HUES64 (cell line): ENCODE results near the gene OR3A3.
"Not testable (repeated sequence)": the region's sequence is repeated elsewhere in the genome, so short reads cannot be mapped to it uniquely, and the experiment has no call there.

Experiments
- H3K27ac ChIP-seq: 2 replicates; pipeline ENCODE4 v1.7.0; 2013; ENCODE audit warnings: low read depth, low read length, inconsistent platforms
- H3K27me3 ChIP-seq: 2 replicates; pipeline ENCODE4 v1.6.1; 2013; ENCODE audit warnings: mild to moderate bottlenecking, low read length; ENCODE audit not compliant: insufficient read depth
- H3K36me3 ChIP-seq: 2 replicates; pipeline ENCODE4 v1.6.1; 2013; ENCODE audit warnings: mild to moderate bottlenecking, low read length; ENCODE audit not compliant: insufficient read depth
- H3K4me1 ChIP-seq: 2 replicates; pipeline ENCODE4 v1.6.1; 2013; ENCODE audit warnings: mild to moderate bottlenecking, low read length, moderate library complexity; ENCODE audit not compliant: insufficient read depth
- H3K4me3 ChIP-seq: 2 replicates; pipeline ENCODE4 v1.5.1; 2013; ENCODE audit warnings: mild to moderate bottlenecking, low read length, moderate library complexity
- H3K9ac ChIP-seq: 2 replicates; pipeline ENCODE4 v1.6.1; 2013; ENCODE audit warnings: mild to moderate bottlenecking, low read depth, low read length
- H3K9me3 ChIP-seq: 2 replicates; pipeline ENCODE4 v1.6.1; 2013; ENCODE audit warnings: low read depth, low read length; ENCODE audit not compliant: insufficient read depth
- WGBS: fragments of 150-250, 120-280 bp; methylation state at CpG from one replicate; pipeline ENCODE4 v1.1.7; 2013; ENCODE audit warnings: missing lambda C conversion rate; 5-methylcytosine and 5-hydroxymethylcytosine counted together

The OR3A3 gene

DNA sequence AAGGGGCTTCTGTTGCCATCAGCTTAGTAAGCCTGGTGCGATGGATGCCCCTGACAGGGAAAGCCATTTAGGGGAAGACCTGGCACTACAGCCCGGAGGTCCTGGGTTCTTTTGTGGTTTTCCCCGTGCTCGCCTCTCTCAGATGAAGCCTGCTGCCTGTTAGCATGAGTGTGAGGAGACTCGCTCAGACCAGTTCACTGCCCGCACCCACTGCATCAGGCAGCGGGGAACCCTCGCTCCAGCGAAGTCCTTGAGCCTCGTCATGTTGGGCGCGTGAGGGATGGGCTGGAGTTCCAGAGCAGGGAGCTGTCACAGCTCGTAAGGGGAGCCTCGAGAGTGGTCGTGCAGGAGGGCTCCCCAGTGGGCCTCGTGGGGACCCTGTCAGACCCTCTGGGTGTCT is 1.0 kb downstream of the OR3A3 start:
- H3K4me3 ChIP-seq, H3K27ac ChIP-seq, H3K9ac ChIP-seq, H3K4me1 ChIP-seq, H3K27me3 ChIP-seq, H3K36me3 ChIP-seq: not testable (repeated sequence)
- peaks cover 20% of the 10 kb centered on the region for H3K9me3 ChIP-seq
- WGBS: 80% methylated on average over 3 of the region's 16 CpGs

DNA sequence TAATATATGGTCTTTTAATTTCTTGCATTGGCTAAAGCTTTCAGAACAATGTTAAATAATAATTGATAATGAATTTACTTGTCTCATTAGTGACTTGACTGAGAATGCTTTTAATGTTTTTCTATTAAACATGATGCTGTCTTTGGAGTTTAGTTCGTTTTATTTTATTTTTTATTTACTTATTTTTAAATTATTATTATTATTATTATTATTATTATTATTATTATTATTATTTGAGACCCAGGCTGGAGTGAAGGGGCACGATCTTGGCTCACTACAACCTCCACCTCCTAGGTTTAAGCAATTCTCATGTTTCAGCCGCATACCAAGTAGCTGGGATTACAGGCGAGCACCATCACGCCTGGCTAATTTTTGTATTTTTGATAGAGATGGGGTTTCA is 4.4 kb downstream of the OR3A3 start:
- Histone ChIP-seq H3K27ac (no peak overlapping the region), H3K9ac (no peak overlapping the region), H3K27me3 (no peaks in the 10 kb centered on the region), H3K4me3 (no peak overlapping the region), H3K9me3 (peaks cover 15% of the 10 kb centered on the region; the same call in 1 of the 2 replicates), H3K36me3 (no peaks in the 10 kb centered on the region), H3K4me1 (no peaks in the 10 kb centered on the region)
- WGBS: 80% methylated on average over 4 of the region's 5 CpGs

DNA sequence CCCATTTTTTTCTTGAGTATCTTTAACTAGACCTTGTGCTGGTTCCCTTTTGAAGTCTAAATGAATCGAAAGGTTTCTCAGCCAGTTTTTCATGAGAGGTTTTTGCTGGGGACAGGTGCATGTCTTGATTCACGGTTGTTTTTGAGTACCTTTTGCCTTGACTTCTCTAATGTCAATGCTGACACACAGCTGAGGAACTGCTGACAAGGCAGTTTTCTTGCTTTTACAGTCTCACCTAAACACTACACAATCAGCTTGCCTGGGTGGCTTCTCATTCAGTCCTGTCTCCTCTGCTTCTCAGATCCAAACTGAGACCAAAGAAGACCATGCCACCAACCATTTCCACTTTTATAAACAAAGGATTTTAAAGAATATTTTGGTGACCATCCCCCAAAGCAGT is 7.1 kb downstream of the OR3A3 start:
- Histone ChIP-seq H3K36me3 (no peaks in the 10 kb centered on the region), H3K27ac (no peak overlapping the region), H3K9ac (no peak overlapping the region), H3K9me3 (peaks cover 15% of the 10 kb centered on the region; the same call in 1 of the 2 replicates), H3K4me3 (no peak overlapping the region), H3K4me1 (no peaks in the 10 kb centered on the region), H3K27me3 (no peaks in the 10 kb centered on the region)
- 24% methylated on average over 2 of the region's 2 CpGs for whole genome bisulfite sequencing

DNA sequence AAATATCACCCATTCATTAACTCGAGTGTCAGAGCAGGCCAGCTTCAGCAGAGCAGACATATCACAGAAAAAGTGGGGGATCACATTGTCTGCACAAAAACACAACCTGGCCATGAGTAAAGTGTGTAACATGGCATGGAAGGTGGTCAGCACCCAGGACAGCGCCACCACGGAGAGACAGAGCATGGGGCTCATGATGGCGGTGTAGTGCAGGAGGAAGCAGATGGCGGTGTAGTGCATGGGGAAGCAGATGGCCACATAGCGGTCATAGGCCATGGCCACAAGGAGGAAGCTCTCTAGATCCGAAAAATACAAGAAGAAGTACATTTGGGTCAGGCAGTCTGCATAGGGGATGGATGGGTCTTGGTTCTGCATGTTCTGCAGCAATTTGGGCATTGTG is 22.0 kb downstream of the OR3A3 start:
- not testable (repeated sequence) for H3K27me3 ChIP-seq, H3K4me1 ChIP-seq, H3K36me3 ChIP-seq, H3K4me3 ChIP-seq, H3K27ac ChIP-seq, H3K9ac ChIP-seq
- peaks cover 12% of the 10 kb centered on the region; the same call in 1 of the 2 replicates for H3K9me3 ChIP-seq
- 36% methylated on average over 7 of the region's 7 CpGs for WGBS

DNA sequence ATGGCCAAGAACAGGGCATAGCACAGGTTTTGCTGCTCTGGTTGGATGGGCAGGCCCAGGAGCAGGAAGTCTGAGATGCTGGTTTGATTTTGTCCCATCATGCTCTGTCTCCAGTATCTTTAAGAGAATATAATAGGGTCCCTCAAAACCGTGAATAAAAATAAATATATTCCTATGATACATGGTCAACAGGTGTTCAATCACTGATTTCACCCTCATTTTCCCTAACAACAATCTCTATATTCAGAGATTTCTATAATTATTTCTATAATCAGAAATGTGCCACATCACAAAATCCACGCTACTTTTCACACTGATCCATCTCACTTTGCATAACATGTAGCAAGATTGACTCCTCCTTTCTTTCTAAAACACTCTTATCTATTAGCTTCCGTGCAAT is 22.6 kb downstream of the OR3A3 start, which contains the start of gene OR1E2:
Gene OR1E2 (minus strand): TSS at position 101 of the 400 bp plus-strand sequence. CDS start 0 bp downstream, at position 101.
- Histone ChIP-seq H3K27ac (no peak within 1 kb of the TSS), H3K4me1 (no peaks in the 10 kb centered on the region; the same call in 1 of the 2 replicates), H3K36me3 (no peaks in the 10 kb centered on the region), H3K9me3 (peaks cover 12% of the 10 kb centered on the region; the same call in 1 of the 2 replicates), H3K9ac (no peak within 1 kb of the TSS), H3K4me3 (no peak within 1 kb of the TSS), H3K27me3 (no peaks in the 10 kb centered on the region)
- 74% methylated on average over 3 of the region's 3 CpGs for WGBS

DNA sequence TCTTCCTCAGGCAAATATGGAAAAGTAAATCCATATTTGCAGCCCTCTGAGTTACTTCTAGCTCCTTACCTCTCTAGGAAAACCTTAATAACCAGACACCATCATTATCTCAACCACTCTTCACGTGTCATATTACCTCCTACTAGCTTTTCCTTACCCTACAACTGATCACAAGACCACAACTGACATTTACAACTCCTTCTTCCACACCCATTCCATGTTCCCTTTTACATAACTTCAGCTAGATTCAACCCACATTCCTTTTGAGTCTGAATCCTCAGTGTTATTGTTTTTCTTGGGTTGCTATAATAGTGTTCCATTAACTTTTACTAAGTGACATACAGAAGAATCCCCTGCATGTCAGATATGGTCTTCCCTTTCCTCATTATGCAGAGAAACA is 27.2 kb downstream of the OR3A3 start:
- Histone ChIP-seq H3K4me1 (no peaks in the 10 kb centered on the region; the same call in 1 of the 2 replicates), H3K9me3 (no peaks in the 10 kb centered on the region), H3K36me3 (no peaks in the 10 kb centered on the region)

DNA sequence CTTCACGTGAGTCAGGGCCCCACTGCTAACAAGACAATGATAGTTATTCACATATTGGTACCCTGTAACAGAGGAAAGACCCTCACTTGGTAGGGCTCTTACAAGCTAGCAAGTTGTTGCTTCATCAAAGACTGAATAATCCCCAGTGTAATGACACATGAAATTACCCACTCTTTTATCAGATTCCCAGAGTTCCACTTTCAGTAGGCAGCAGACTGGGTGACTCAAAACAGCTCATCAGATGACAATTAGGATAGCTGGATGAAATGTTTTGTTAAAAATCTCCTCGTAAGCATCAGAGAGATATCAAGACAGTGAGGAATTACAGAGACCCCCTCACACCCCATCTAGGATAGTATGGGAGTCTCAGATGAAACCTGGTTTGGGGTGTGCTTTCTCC is 29.3 kb downstream of the OR3A3 start:
- WGBS: 93% methylated on average over 1 of the region's 2 CpGs
- Histone ChIP-seq H3K4me3 (no peak overlapping the region), H3K9ac (no peak overlapping the region), H3K4me1 (no peaks in the 10 kb centered on the region; the same call in 1 of the 2 replicates), H3K27me3 (no peaks in the 10 kb centered on the region), H3K27ac (no peak overlapping the region), H3K9me3 (no peaks in the 10 kb centered on the region), H3K36me3 (no peaks in the 10 kb centered on the region)

More for the DNA sequence above, 27.2 kb downstream of the OR3A3 start:
- Histone ChIP-seq H3K27me3 (no peaks in the 10 kb centered on the region), H3K27ac (no peak overlapping the region), H3K9ac (no peak overlapping the region), H3K4me3 (no peak overlapping the region)
- 45% methylated on average over 1 of the region's 1 CpG for WGBS

DNA sequence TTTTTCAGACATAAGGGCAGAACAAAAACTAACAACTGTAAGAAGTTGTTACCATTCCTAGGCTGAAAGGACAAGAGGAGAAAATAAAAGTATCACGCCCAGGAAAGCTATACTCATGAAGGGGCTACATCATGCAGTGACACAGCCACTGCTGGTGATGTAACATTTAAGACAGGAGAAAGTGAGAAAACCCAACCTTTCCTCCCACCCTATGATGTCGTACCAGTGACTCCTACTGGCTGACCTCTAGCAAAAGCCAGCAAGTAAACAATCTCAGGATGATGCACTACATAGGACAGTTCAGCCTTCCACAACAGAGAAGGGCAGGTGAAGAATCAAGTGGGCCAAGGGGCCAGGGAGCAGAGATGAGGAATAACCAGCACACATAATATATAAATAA is 36.5 kb downstream of the OR3A3 start:
- Histone ChIP-seq H3K36me3 (no peaks in the 10 kb centered on the region), H3K9ac (no peak overlapping the region), H3K9me3 (no peaks in the 10 kb centered on the region), H3K4me3 (no peak overlapping the region), H3K4me1 (no peaks in the 10 kb centered on the region), H3K27ac (no peak overlapping the region), H3K27me3 (no peaks in the 10 kb centered on the region)
- 64% methylated on average over 2 of the region's 2 CpGs for WGBS

DNA sequence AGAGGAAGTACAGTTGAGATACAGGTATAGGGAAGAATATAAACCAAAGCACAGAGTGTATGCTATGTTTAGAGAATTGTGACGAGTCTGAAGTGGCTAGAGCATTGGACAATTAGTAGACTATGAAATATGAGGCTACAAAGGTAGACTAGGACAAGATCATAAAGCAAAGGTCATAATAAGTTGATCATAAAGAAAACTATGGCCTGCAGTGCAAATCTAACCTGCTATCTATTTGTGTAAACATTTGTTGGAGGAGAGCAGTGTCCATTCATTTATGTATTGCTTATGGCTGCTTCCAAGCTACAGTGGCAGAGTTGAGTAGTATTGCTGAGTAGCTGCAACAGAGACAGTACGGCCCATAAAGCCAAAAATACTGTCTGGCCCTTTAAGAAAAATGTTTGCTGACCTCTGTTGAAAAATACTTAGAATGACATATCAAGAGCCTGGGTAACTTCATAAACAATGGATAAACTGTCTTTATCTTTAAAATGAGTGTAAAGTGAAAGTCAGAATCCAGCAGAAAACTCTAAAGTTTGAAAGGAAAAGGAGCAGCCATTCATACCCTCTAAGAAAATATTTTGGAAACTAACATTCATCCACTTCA is 37.0 kb downstream of the OR3A3 start:
- WGBS: 92% methylated on average over 2 of the region's 2 CpGs

DNA sequence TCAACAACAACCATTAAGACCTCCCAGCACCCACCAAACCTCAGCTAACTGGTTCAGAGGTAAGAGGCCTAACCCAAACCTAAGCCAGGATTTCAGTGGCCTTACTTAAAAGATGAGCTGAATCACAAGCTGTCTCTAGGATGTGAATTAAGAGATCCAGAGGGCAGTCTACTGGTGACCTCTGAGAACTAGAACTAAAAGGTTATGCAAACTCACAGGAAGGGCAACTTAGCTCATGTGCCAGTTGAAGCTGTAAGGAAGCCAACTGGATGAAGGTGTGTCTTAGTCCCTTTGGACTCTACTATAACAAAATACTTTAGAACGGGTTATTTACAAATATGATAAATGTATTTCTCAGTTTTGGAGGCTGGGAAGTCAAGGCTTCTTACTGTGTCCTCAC is 55.2 kb downstream of the OR3A3 start:
- not testable (repeated sequence) for H3K4me1 ChIP-seq, H3K36me3 ChIP-seq

More for the DNA sequence above, 37.0 kb downstream of the OR3A3 start:
- no peaks in the 10 kb centered on the region for H3K9me3 ChIP-seq
- H3K9ac ChIP-seq: no peak overlapping the region
- no peaks in the 10 kb centered on the region for H3K36me3 ChIP-seq
- no peaks in the 10 kb centered on the region for H3K4me1 ChIP-seq
- H3K4me3 ChIP-seq: no peak overlapping the region
- H3K27ac ChIP-seq: no peak overlapping the region
- H3K27me3 ChIP-seq: no peaks in the 10 kb centered on the region

DNA sequence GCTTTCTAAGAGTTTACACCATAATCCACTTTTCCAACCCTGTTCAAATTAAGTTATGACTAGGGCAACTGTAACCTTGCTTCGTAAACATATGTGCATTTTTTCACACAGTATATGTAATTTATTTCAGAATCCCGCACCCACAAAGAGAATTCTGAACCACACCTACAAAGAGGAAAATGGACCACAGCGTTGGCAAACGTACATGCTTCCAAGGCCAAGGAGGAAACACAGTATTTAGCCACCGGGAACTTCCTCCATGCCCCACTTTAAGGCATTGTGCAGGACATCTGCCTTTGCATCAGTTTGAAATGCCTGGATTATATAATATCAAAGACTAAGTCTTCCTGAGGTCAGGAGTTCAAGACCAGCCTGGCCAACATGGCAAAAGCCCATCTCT is 58.4 kb downstream of the OR3A3 start:
- H3K4me3 ChIP-seq: no peak overlapping the region
- H3K27me3 ChIP-seq: no peaks in the 10 kb centered on the region
- no peaks in the 10 kb centered on the region for H3K36me3 ChIP-seq
- H3K4me1 ChIP-seq: no peaks in the 10 kb centered on the region
- H3K9me3 ChIP-seq: no peaks in the 10 kb centered on the region
- no peak overlapping the region for H3K9ac ChIP-seq
- 67% methylated on average over 5 of the region's 5 CpGs for WGBS
- H3K27ac ChIP-seq: no peak overlapping the region

More for the DNA sequence above, 55.2 kb downstream of the OR3A3 start:
- not testable (repeated sequence) for H3K27me3 ChIP-seq, H3K27ac ChIP-seq, H3K9ac ChIP-seq, H3K9me3 ChIP-seq, H3K4me3 ChIP-seq
- no CpG with 5 or more reads among the region's 1 CpG for WGBS

DNA sequence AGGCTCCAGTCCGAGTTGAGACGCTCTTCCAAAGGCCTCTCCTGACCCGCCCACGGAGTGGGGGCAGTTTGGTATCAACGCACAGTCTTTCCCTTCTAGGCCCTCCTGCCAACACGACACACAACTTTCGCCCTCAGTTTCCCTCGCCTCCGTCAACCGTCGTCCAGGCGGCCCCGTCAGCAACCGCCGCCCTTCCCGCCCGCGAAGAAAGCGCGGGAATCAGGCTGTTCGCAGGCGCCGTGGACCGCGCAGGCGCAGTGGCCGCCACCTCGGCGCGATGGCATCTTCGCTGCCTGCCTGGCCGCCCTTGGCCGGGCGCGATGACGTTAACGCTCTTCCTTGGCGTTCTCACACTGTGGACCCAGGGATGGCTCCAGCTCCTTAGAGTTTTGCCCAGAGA is 60.4 kb downstream of the OR3A3 start, which contains the start of gene SPATA22:
Gene SPATA22 (minus strand): TSS at position 221 of the 400 bp plus-strand sequence. CDS start 2,494 bp downstream, outside the sequence.
- H3K27ac ChIP-seq: no peak within 1 kb of the TSS
- H3K36me3 ChIP-seq: no peaks in the 10 kb centered on the region
- no peak within 1 kb of the TSS for H3K4me3 ChIP-seq
- no peaks in the 10 kb centered on the region for H3K27me3 ChIP-seq
- peaks cover 13% of the 10 kb centered on the region; the same call in 1 of the 2 replicates for H3K4me1 ChIP-seq
- WGBS: 95% methylated on average over 38 of the region's 38 CpGs
- H3K9ac ChIP-seq: no peak within 1 kb of the TSS
- no peaks in the 10 kb centered on the region for H3K9me3 ChIP-seq
